ENCODE results near the gene KRT17.

Gene KRT17

GRCh38 chr17:41659427-41660212, 35.2 kb upstream of the KRT17 start:
- H4K8ac ChIP-seq (ENCODE audit: low read depth, low read length): no peak overlapping the region

GRCh38 chr17:41658846-41659245, 34.5 kb upstream of the KRT17 start:
- Histone ChIP-seq H3K4ac (ENCODE audit: low read length) (no peak overlapping the region), H2BK12ac (ENCODE audit: low read length) (peak overlapping the region; percentile 60), H3K79me1 (ENCODE audit: low read depth, low read length) (no peaks in the 10 kb centered on the region), H4K91ac (ENCODE audit: low read depth, low read length, poor library complexity) (no peak overlapping the region), H2BK5ac (ENCODE audit: low read length) (peak overlapping the region; percentile 46), H3K14ac (ENCODE audit: low read length) (peak overlapping the region; percentile 79), H2BK120ac (ENCODE audit: low read depth, low read length) (peak overlapping the region; percentile 34), H4K8ac (ENCODE audit: low read depth, low read length) (no peak overlapping the region), H2BK15ac (ENCODE audit: low read length) (no peak overlapping the region), H3K4me1 (ENCODE audit: control insufficient read depth in 2 of 2, insufficient read depth in 1 of 2, low read depth in 1 of 2, low read length in 2 of 2) (peaks cover 0 to 15% of the 10 kb centered on the region in 2 donors), H3K23ac (ENCODE audit: low read depth, low read length, poor library complexity) (no peak overlapping the region), H3K9me3 (replicated peaks in 1 of 2; ENCODE audit: control insufficient read depth in 2 of 2, insufficient read depth in 1 of 2, low read depth in 1 of 2, low read length in 2 of 2) (no peaks in the 10 kb centered on the region), H2AFZ (ENCODE audit: low read length) (no peak overlapping the region), H3K18ac (ENCODE audit: low read length) (peak overlapping the region; percentile 74), H2AK5ac (ENCODE audit: low read depth, low read length) (peak overlapping the region; percentile 20), H3K27me3 (ENCODE audit: control insufficient read depth in 3 of 3, insufficient read depth in 3 of 3, low read depth in 1 of 3, low read length in 3 of 3) (peaks cover 0 to 58% (median 0%) of the 10 kb centered on the region in 3 experiments), H3K27ac (replicated peaks; ENCODE audit: low read length) (no peak overlapping the region), H3K4me2 (ENCODE audit: insufficient read depth, low read length, poor library complexity, severe bottlenecking) (no peak overlapping the region), H3K4me3 (ENCODE audit: low read length in 2 of 2) (no peak overlapping the region), H3K9ac (ENCODE audit: low read depth, low read length, poor library complexity) (no peak overlapping the region), H3K36me3 (replicated peaks in 1 of 2; ENCODE audit: control insufficient read depth in 2 of 2, insufficient read depth in 2 of 2, low read length in 2 of 2) (no peaks in the 10 kb centered on the region)
- DNase-seq (ENCODE audit: low spot score): no peak
- WGBS, 2 donors (ENCODE audit: extremely low coverage in 2 of 2, insufficient read length in 2 of 2, insufficient replicate concordance in 1 of 2): no CpG with 5 or more reads among the region's 5 CpGs

More at GRCh38 chr17:41659427-41660212, 35.2 kb upstream of the KRT17 start:
- no peaks in the 10 kb centered on the region for H3K9me3 ChIP-seq (replicated peaks in 1 of 2; ENCODE audit: control insufficient read depth in 2 of 2, insufficient read depth in 1 of 2, low read depth in 1 of 2, low read length in 2 of 2)
- H3K79me1 ChIP-seq (ENCODE audit: low read depth, low read length): no peaks in the 10 kb centered on the region
- peak overlapping the region; percentile 46 for H2BK5ac ChIP-seq (ENCODE audit: low read length)
- H3K9ac ChIP-seq (ENCODE audit: low read depth, low read length, poor library complexity): no peak overlapping the region
- WGBS, 2 donors (ENCODE audit: extremely low coverage in 2 of 2, insufficient read length in 2 of 2, insufficient replicate concordance in 1 of 2): no CpG with 5 or more reads among the region's 11 CpGs
- H2BK12ac ChIP-seq (ENCODE audit: low read length): no peak overlapping the region
- H3K14ac ChIP-seq (ENCODE audit: low read length): no peak overlapping the region
- no peak for DNase-seq (ENCODE audit: low spot score)
- H4K91ac ChIP-seq (ENCODE audit: low read depth, low read length, poor library complexity): no peak overlapping the region
- H2AK5ac ChIP-seq (ENCODE audit: low read depth, low read length): peak overlapping the region; percentile 48
- no peaks in the 10 kb centered on the region for H3K36me3 ChIP-seq (replicated peaks in 1 of 2; ENCODE audit: control insufficient read depth in 2 of 2, insufficient read depth in 2 of 2, low read length in 2 of 2)
- peak overlapping the region; percentile 13 for H3K23ac ChIP-seq (ENCODE audit: low read depth, low read length, poor library complexity)
- H3K18ac ChIP-seq (ENCODE audit: low read length): no peak overlapping the region
- no peak overlapping the region for H3K4me3 ChIP-seq (ENCODE audit: low read length in 2 of 2)
- H2BK120ac ChIP-seq (ENCODE audit: low read depth, low read length): no peak overlapping the region
- no peak overlapping the region for H2AFZ ChIP-seq (ENCODE audit: low read length)
- no peak overlapping the region for H3K27ac ChIP-seq (replicated peaks; ENCODE audit: low read length)
- no peak overlapping the region for H3K4me2 ChIP-seq (ENCODE audit: insufficient read depth, low read length, poor library complexity, severe bottlenecking)
- H3K27me3 ChIP-seq (ENCODE audit: control insufficient read depth in 3 of 3, insufficient read depth in 3 of 3, low read depth in 1 of 3, low read length in 3 of 3): peaks cover 0 to 58% (median 0%) of the 10 kb centered on the region in 3 experiments
- H3K4me1 ChIP-seq (ENCODE audit: control insufficient read depth in 2 of 2, insufficient read depth in 1 of 2, low read depth in 1 of 2, low read length in 2 of 2): peaks cover 0 to 15% of the 10 kb centered on the region in 2 donors
- H3K4ac ChIP-seq (ENCODE audit: low read length): no peak overlapping the region
- peak overlapping the region; percentile 61 for H2BK15ac ChIP-seq (ENCODE audit: low read length)

GRCh38 chr17:41657936-41658335, 33.6 kb upstream of the KRT17 start:
- Histone ChIP-seq H3K18ac (ENCODE audit: low read length) (peak overlapping the region; percentile 20), H3K4me2 (ENCODE audit: insufficient read depth, low read length, poor library complexity, severe bottlenecking) (no peak overlapping the region), H3K4me1 (ENCODE audit: control insufficient read depth in 2 of 2, insufficient read depth in 1 of 2, low read depth in 1 of 2, low read length in 2 of 2) (peaks cover 0 to 15% of the 10 kb centered on the region in 2 donors), H3K9ac (ENCODE audit: low read depth, low read length, poor library complexity) (no peak overlapping the region), H3K27me3 (ENCODE audit: control insufficient read depth in 3 of 3, insufficient read depth in 3 of 3, low read depth in 1 of 3, low read length in 3 of 3) (peaks cover 0 to 58% (median 0%) of the 10 kb centered on the region in 3 experiments), H3K27ac (replicated peaks; ENCODE audit: low read length) (no peak overlapping the region), H3K4ac (ENCODE audit: low read length) (no peak overlapping the region), H2AK5ac (ENCODE audit: low read depth, low read length) (no peak overlapping the region), H3K23ac (ENCODE audit: low read depth, low read length, poor library complexity) (no peak overlapping the region), H2BK12ac (ENCODE audit: low read length) (no peak overlapping the region), H3K4me3 (ENCODE audit: low read length in 2 of 2) (no peak overlapping the region), H2BK120ac (ENCODE audit: low read depth, low read length) (no peak overlapping the region), H4K8ac (ENCODE audit: low read depth, low read length) (no peak overlapping the region), H2BK15ac (ENCODE audit: low read length) (peak overlapping the region; percentile 46), H2AFZ (ENCODE audit: low read length) (no peak overlapping the region), H4K91ac (ENCODE audit: low read depth, low read length, poor library complexity) (no peak overlapping the region), H2BK5ac (ENCODE audit: low read length) (no peak overlapping the region), H3K36me3 (replicated peaks in 1 of 2; ENCODE audit: control insufficient read depth in 2 of 2, insufficient read depth in 2 of 2, low read length in 2 of 2) (no peaks in the 10 kb centered on the region), H3K9me3 (replicated peaks in 1 of 2; ENCODE audit: control insufficient read depth in 2 of 2, insufficient read depth in 1 of 2, low read depth in 1 of 2, low read length in 2 of 2) (no peaks in the 10 kb centered on the region), H3K79me1 (ENCODE audit: low read depth, low read length) (no peaks in the 10 kb centered on the region), H3K14ac (ENCODE audit: low read length) (no peak overlapping the region)
- no CpG with 5 or more reads among the region's 12 CpGs for WGBS, 2 donors (ENCODE audit: extremely low coverage in 2 of 2, insufficient read length in 2 of 2, insufficient replicate concordance in 1 of 2)
- DNase-seq (ENCODE audit: low spot score): no peak

GRCh38 chr17:41657176-41657754, 32.9 kb upstream of the KRT17 start:
- H3K23ac ChIP-seq (ENCODE audit: low read depth, low read length, poor library complexity): no peak overlapping the region
- H2AK5ac ChIP-seq (ENCODE audit: low read depth, low read length): peak overlapping the region; percentile 99
- H3K4me1 ChIP-seq (ENCODE audit: control insufficient read depth in 2 of 2, insufficient read depth in 1 of 2, low read depth in 1 of 2, low read length in 2 of 2): peaks cover 0 to 15% of the 10 kb centered on the region in 2 donors
- H2BK15ac ChIP-seq (ENCODE audit: low read length): peak overlapping the region; percentile 46
- no peak overlapping the region for H2BK12ac ChIP-seq (ENCODE audit: low read length)
- WGBS, 2 donors (ENCODE audit: extremely low coverage in 2 of 2, insufficient read length in 2 of 2, insufficient replicate concordance in 1 of 2): no CpG with 5 or more reads among the region's 16 CpGs
- H2AFZ ChIP-seq (ENCODE audit: low read length): no peak overlapping the region
- no peak overlapping the region for H4K91ac ChIP-seq (ENCODE audit: low read depth, low read length, poor library complexity)
- H3K9ac ChIP-seq (ENCODE audit: low read depth, low read length, poor library complexity): no peak overlapping the region
- no peaks in the 10 kb centered on the region for H3K9me3 ChIP-seq (replicated peaks in 1 of 2; ENCODE audit: control insufficient read depth in 2 of 2, insufficient read depth in 1 of 2, low read depth in 1 of 2, low read length in 2 of 2)
- peaks cover 0 to 58% (median 0%) of the 10 kb centered on the region in 3 experiments for H3K27me3 ChIP-seq (ENCODE audit: control insufficient read depth in 3 of 3, insufficient read depth in 3 of 3, low read depth in 1 of 3, low read length in 3 of 3)
- no peak overlapping the region for H2BK120ac ChIP-seq (ENCODE audit: low read depth, low read length)
- no peaks in the 10 kb centered on the region for H3K79me1 ChIP-seq (ENCODE audit: low read depth, low read length)
- H3K27ac ChIP-seq (replicated peaks; ENCODE audit: low read length): no peak overlapping the region
- no peak overlapping the region for H4K8ac ChIP-seq (ENCODE audit: low read depth, low read length)
- H2BK5ac ChIP-seq (ENCODE audit: low read length): no peak overlapping the region
- H3K36me3 ChIP-seq (replicated peaks in 1 of 2; ENCODE audit: control insufficient read depth in 2 of 2, insufficient read depth in 2 of 2, low read length in 2 of 2): no peaks in the 10 kb centered on the region
- no peak overlapping the region for H3K4me2 ChIP-seq (ENCODE audit: insufficient read depth, low read length, poor library complexity, severe bottlenecking)
- no peak overlapping the region for H3K14ac ChIP-seq (ENCODE audit: low read length)
- no peak for DNase-seq (ENCODE audit: low spot score)
- H3K4ac ChIP-seq (ENCODE audit: low read length): no peak overlapping the region
- no peak overlapping the region for H3K4me3 ChIP-seq (ENCODE audit: low read length in 2 of 2)
- peak overlapping the region; percentile 29 for H3K18ac ChIP-seq (ENCODE audit: low read length)
